Pancreas (tissue), 10 donors: ENCODE data around the gene CELSR2. TPM values are rescaled to one million over a fixed set of nuclear protein-coding genes. Genes with fewer than 3 reads are reported as not detected.

Source experiments
- ATAC-seq, 4 donors: fragments of 200-7000 bp; cut with Tn5 transposase; one replicate each; pipeline versions ENCODE4 v1.8.0 to v1.9.1; 2020; ENCODE audit warnings: mild to moderate bottlenecking in 4 of 4, moderate library complexity in 4 of 4
- DNase-seq, 6 donors: peaks; one replicate each; pipeline ENCODE4 v3.0.0-alpha.2; 2020
- FAIRE-seq: peaks from 2 replicates; lab custom pipeline; 2012; peaks lifted over from hg19 to GRCh38; lab: Jason Lieb, UNC
- H3K27ac ChIP-seq, 4 donors: fragments of 200-600 bp; sonication (generic); 1 replicate in 3 of 4; 2 replicates in 1 of 4; pipeline versions ENCODE4 v1.5.0 to v1.8.0; 2020
- H3K27me3 ChIP-seq, 4 donors: fragments of 200-600 bp; one replicate each; pipeline ENCODE4 v1.8.0; 2021
- H3K36me3 ChIP-seq, 3 donors: fragments of 200-600 bp; sonication (generic) in 1 of 3; one replicate each; pipeline versions ENCODE4 v1.5.0 to v1.8.0; 2020 to 2021
- H3K4me1 ChIP-seq, 3 donors: fragments of 200-600 bp; one replicate each; pipeline ENCODE4 v1.8.0; 2021
- H3K4me3 ChIP-seq, 4 donors: fragments of 200-600 bp; sonication (generic) in 2 of 4; one replicate each; pipeline versions ENCODE4 v1.5.0 to v1.8.0; 2020 to 2021
- H3K9me3 ChIP-seq, 4 donors: fragments of 200-600 bp; one replicate each; pipeline ENCODE4 v1.8.0; 2021
- WGBS, 2 donors: extraction: QIAGEN DNeasy Blood & Tissue Kit; methylation state at CpG; one replicate each; pipeline ENCODE4 v1.1.7; 2013; 5-methylcytosine and 5-hydroxymethylcytosine counted together
- intact Hi-C, 3 donors: fragments of 100-400 bp; cut with DNase I; formaldehyde crosslinking; loops; one replicate each; pipeline versions ENCODE4 v1.11.1 to v1.14.2; 2022
- polyA plus RNA-seq, 2 donors: library from polyadenylated mRNA; stranded (reverse); fragments of 200-250 nt; gene quantifications; one replicate each; pipeline ENCODE4 v1.2.3, GENCODE V29; 2013
- total RNA-seq, 6 donors: library from RNA; stranded (reverse); fragmentation: NEBNext Ultra II Directional in 4 of 6; extraction: Animal tissue kit (Norgen Biotek cat#: 25700) in 4 of 6; gene quantifications; one replicate each; pipeline versions ENCODE4 v1.2.1 to v1.2.4, GENCODE V29; 2021 to 2023
- TF ChIP-seq, protein P1 (sequence below), 4 donors: fragments of 200-600 bp; sonication (generic) in 3 of 4; IDR thresholded peaks; one replicate each; pipeline versions ENCODE4 v1.5.0 to v1.8.0; 2021; ENCODE audit warnings: antibody characterized with exemption in 4 of 4
- donor health status: healthy with polysubstance abuse.
- donor health status: DM: no; HTN: no; CAD: no; lungs with moderate emphysema.
- donor health status: DM: no; HTN: no; CAD: no.
- donor health status: control.
- donor health status: control.
- donor health status: Bipolar disorder and iron deficiency.
- donor health status: DM: yes; HTN: yes; CAD: no.
- donor health status: DM: no; HTN: no; CAD: no.
- donor health status: DM: no; HTN: no; CAD: no.
- donor health status: DM: yes; HTN: yes; CAD: no.

The CELSR2 gene
- total and polyA plus RNA-seq, 8 donors: 4.0 to 8.5 (median 5.1) TPM

DNA sequence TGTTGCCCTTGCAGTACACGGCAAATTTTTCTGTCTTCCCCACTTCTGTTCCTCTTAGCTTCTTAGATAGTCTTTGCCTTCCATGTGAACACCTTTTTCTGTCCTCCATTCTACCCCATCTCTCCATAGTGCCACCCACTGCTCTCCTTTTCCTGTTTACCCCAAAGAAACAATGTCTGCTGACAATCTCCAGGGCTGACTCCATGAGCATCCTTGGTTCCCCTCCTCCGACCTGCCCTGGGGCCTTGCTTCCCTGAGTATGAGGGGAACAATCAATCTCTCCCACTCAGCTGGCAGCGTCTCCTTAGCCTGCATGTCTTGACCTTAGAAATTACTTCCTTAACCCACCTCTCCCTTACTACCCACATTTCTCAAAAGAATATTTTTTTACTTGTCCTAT is 69.8 kb downstream of the CELSR2 start:
- no peak for ATAC-seq
- FAIRE-seq: no peak
- peaks cover 0 to 24% (median 0%) of the 10 kb centered on the region in 3 donors for H3K36me3 ChIP-seq
- TF ChIP-seq, protein P1, sequence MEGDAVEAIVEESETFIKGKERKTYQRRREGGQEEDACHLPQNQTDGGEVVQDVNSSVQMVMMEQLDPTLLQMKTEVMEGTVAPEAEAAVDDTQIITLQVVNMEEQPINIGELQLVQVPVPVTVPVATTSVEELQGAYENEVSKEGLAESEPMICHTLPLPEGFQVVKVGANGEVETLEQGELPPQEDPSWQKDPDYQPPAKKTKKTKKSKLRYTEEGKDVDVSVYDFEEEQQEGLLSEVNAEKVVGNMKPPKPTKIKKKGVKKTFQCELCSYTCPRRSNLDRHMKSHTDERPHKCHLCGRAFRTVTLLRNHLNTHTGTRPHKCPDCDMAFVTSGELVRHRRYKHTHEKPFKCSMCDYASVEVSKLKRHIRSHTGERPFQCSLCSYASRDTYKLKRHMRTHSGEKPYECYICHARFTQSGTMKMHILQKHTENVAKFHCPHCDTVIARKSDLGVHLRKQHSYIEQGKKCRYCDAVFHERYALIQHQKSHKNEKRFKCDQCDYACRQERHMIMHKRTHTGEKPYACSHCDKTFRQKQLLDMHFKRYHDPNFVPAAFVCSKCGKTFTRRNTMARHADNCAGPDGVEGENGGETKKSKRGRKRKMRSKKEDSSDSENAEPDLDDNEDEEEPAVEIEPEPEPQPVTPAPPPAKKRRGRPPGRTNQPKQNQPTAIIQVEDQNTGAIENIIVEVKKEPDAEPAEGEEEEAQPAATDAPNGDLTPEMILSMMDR (IDR thresholded peaks at IDR 0.05): no peak
- no peak overlapping the region for H3K4me3 ChIP-seq
- H3K27me3 ChIP-seq: no peaks in the 10 kb centered on the region
- H3K27ac ChIP-seq: no peak overlapping the region
- no peak for DNase-seq
- no peaks in the 10 kb centered on the region for H3K4me1 ChIP-seq
- H3K9me3 ChIP-seq: no peaks in the 10 kb centered on the region
- 90 to 97% methylated on average over 3 of the region's 3 CpGs for WGBS, 2 donors
- intact Hi-C loops: no loop called here

DNA sequence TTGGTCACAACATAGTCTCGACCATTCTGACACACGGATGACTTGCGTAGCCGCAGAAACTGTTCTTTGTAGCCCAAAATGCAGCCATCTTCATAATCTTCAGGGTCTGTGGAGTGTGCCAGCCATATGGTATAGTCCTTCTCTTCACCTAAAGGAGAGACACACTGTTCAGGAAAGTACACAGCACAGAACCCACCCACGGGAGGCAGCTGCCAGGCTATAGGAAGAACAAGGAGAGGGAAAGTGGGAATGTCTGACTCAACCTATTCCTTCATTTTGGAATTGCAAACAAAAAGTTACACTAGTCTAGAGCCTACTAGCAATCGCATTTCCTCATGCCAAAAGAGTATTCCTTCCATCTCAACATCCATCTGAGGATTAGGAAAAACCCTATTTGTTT is 73.6 kb downstream of the CELSR2 start:
- no peak for FAIRE-seq
- intact Hi-C loops: no loop called here
- WGBS, 2 donors: 93 to 94% methylated on average over 6 of the region's 6 CpGs
- TF ChIP-seq, protein P1 (IDR thresholded peaks at IDR 0.05): no peak
- Histone ChIP-seq H3K27ac (no peak overlapping the region), H3K4me1 (no peaks in the 10 kb centered on the region), H3K9me3 (no peaks in the 10 kb centered on the region), H3K36me3 (peaks cover 0 to 30% (median 3%) of the 10 kb centered on the region in 3 donors), H3K27me3 (no peaks in the 10 kb centered on the region), H3K4me3 (no peak overlapping the region)
- no peak for DNase-seq
- ATAC-seq: no peak

Other genes with a start within 250 kb of the CELSR2 start
- 1 to 10 TPM; 3.8 to 7.1 (median 4.4) TPM for gene WDR47, start 207.4 kb upstream of the CELSR2 start, total RNA-seq
- gene WDR47, start 207.4 kb upstream of the CELSR2 start, polyA plus RNA-seq: 1 to 10 TPM; 1.9 to 3.8 TPM
- gene TAF13, start 173.5 kb upstream of the CELSR2 start, total RNA-seq: 10 to 100 TPM in 4 of 6 donors, 1 to 10 TPM in 2; 7.2 to 18.8 (median 11.9) TPM
- gene TAF13, start 173.5 kb upstream of the CELSR2 start, polyA plus RNA-seq: 10 to 100 TPM; 11.4 to 15.9 TPM
- 10 to 100 TPM; 15.9 to 25.7 (median 18.8) TPM for gene TMEM167B, start 158.8 kb upstream of the CELSR2 start, total RNA-seq
- 10 to 100 TPM in 1 of 2 donors, 1 to 10 TPM in 1; 6.4 to 15.7 TPM for gene TMEM167B, start 158.8 kb upstream of the CELSR2 start, polyA plus RNA-seq
- gene ELAPOR1, start 135.4 kb upstream of the CELSR2 start, total RNA-seq: 100 to 1,000 TPM; 106 to 186 (median 155) TPM
- 10 to 100 TPM; 46.9 to 82.8 TPM for gene ELAPOR1, start 135.4 kb upstream of the CELSR2 start, polyA plus RNA-seq
- 100 to 1,000 TPM in 4 of 6 donors, 10 to 100 TPM in 2; 82.7 to 270 (median 115) TPM for gene SARS1, start 35.6 kb upstream of the CELSR2 start, total RNA-seq
- 100 to 1,000 TPM in 1 of 2 donors, 10 to 100 TPM in 1; 50.5 to 125 TPM for gene SARS1, start 35.6 kb upstream of the CELSR2 start, polyA plus RNA-seq
- 1 to 10 TPM in 2 of 6 donors, under 1 TPM in 4; 0.08 to 3.0 (median 0.78) TPM for gene PSRC1, start 33.6 kb downstream of the CELSR2 start, total RNA-seq
- gene PSRC1, start 33.6 kb downstream of the CELSR2 start, polyA plus RNA-seq: 1 to 10 TPM; 2.2 to 5.4 TPM
- gene MYBPHL, start 57.5 kb downstream of the CELSR2 start, total RNA-seq: under 1 TPM in 2 of 6 donors, not detected in 4; 0.26 to 0.28 TPM
- 1 to 10 TPM in 1 of 2 donors, under 1 TPM in 1; 0.27 to 1.1 TPM for gene MYBPHL, start 57.5 kb downstream of the CELSR2 start, polyA plus RNA-seq
- 10 to 100 TPM; 22.9 to 60.7 (median 30.7) TPM for gene SORT1, start 148.4 kb downstream of the CELSR2 start, total RNA-seq
- gene SORT1, start 148.4 kb downstream of the CELSR2 start, polyA plus RNA-seq: 10 to 100 TPM; 10.4 to 14.9 TPM
- 10 to 100 TPM; 21.4 to 36.2 (median 27.7) TPM for gene PSMA5, start 176.9 kb downstream of the CELSR2 start, total RNA-seq
- gene PSMA5, start 176.9 kb downstream of the CELSR2 start, polyA plus RNA-seq: 10 to 100 TPM; 16.1 to 24.8 TPM
- gene SYPL2, start 217.0 kb downstream of the CELSR2 start, total RNA-seq: 1 to 10 TPM; 1.5 to 3.7 (median 2.5) TPM
- gene SYPL2, start 217.0 kb downstream of the CELSR2 start, polyA plus RNA-seq: 1 to 10 TPM; 1.5 to 2.8 TPM
- 1 to 10 TPM; 1.1 to 3.5 (median 1.7) TPM for gene ATXN7L2, start 234.4 kb downstream of the CELSR2 start, total RNA-seq
- 10 to 100 TPM; 15.2 to 15.7 TPM for gene ATXN7L2, start 234.4 kb downstream of the CELSR2 start, polyA plus RNA-seq
- 10 to 100 TPM in 3 of 6 donors, 1 to 10 TPM in 3; 8.1 to 11.6 (median 9.7) TPM for gene CYB561D1, start 244.6 kb downstream of the CELSR2 start, total RNA-seq
- gene CYB561D1, start 244.6 kb downstream of the CELSR2 start, polyA plus RNA-seq: 1 to 10 TPM; 5.1 to 7.1 TPM